CD14-positive monocyte (primary cell): ENCODE data around the gene NIPBL. TPM values are rescaled to one million over a fixed set of nuclear protein-coding genes. Genes with fewer than 3 reads are reported as not detected.

Source experiments
- DNase-seq, 3 donors: peaks; one replicate each; pipeline ENCODE4 v3.0.0-alpha.2; 2011 to 2022
- H2AFZ ChIP-seq: 2 replicates; pipeline ENCODE4 v1.6.0; 2012; ENCODE audit warnings: mild to moderate bottlenecking, low read depth, low read length, inconsistent platforms; ENCODE audit not compliant: insufficient read depth, poor library complexity, severe bottlenecking
- H3K27ac ChIP-seq, 2 donors: 1 replicate in 1 of 2; 2 replicates in 1 of 2; pipeline ENCODE4 v1.5.1; 2012 to 2013; ENCODE audit warnings: low read length in 2 of 2, control low read depth in 1 of 2, inconsistent platforms in 1 of 2, low read depth in 1 of 2, mild to moderate bottlenecking in 1 of 2
- H3K27me3 ChIP-seq, 2 donors: one replicate each; pipeline versions ENCODE4 v1.6.0 to v1.6.1; 2011 to 2013; ENCODE audit warnings: low read length in 2 of 2; ENCODE audit not compliant: control insufficient read depth in 2 of 2, insufficient read depth in 2 of 2
- H3K36me3 ChIP-seq, 2 donors: replicated peaks in 1 of 2; 1 replicate in 1 of 2; 2 replicates in 1 of 2; pipeline versions ENCODE4 v1.5.1 to v1.6.1; 2012 to 2013; ENCODE audit warnings: low read length in 2 of 2, control low read depth in 1 of 2, inconsistent platforms in 1 of 2, mild to moderate bottlenecking in 1 of 2; ENCODE audit not compliant: insufficient read depth in 2 of 2, control insufficient read depth in 1 of 2
- H3K4me1 ChIP-seq, 2 donors: 1 replicate in 1 of 2; 2 replicates in 1 of 2; pipeline versions ENCODE4 v1.5.1 to v1.6.1; 2012 to 2013; ENCODE audit warnings: low read length in 2 of 2, control low read depth in 1 of 2, inconsistent platforms in 1 of 2, mild to moderate bottlenecking in 1 of 2, moderate library complexity in 1 of 2; ENCODE audit not compliant: insufficient read depth in 2 of 2, control insufficient read depth in 1 of 2
- H3K4me2 ChIP-seq: replicated peaks from 2 replicates; pipeline ENCODE3; 2012; ENCODE audit warnings: low read length, moderate library complexity, mild to moderate bottlenecking; ENCODE audit not compliant: poor library complexity, severe bottlenecking; ENCODE audit errors: extremely low read depth
- H3K4me3 ChIP-seq, 3 experiments: fragments of 200-600 bp in 1 of 3; sonication (generic) in 1 of 3; replicated peaks in 1 of 3; 1 replicate in 2 of 3; 2 replicates in 1 of 3; pipeline ENCODE4 v1.5.1; 2011 to 2013; ENCODE audit warnings: low read length in 3 of 3, mild to moderate bottlenecking in 3 of 3, control low read depth in 2 of 3, low read depth in 2 of 3, inconsistent platforms in 1 of 3, moderate library complexity in 1 of 3
- H3K79me2 ChIP-seq: 2 replicates; pipeline ENCODE4 v1.6.0; 2012; ENCODE audit warnings: mild to moderate bottlenecking, control low read depth, inconsistent platforms, low read length, moderate library complexity; ENCODE audit not compliant: insufficient read depth
- H3K9ac ChIP-seq: 2 replicates; pipeline ENCODE4 v1.6.0; 2017; ENCODE audit warnings: low read length, mild to moderate bottlenecking; ENCODE audit not compliant: insufficient read depth, poor library complexity, severe bottlenecking
- H3K9me3 ChIP-seq, 2 donors: replicated peaks in 1 of 2; 1 replicate in 1 of 2; 2 replicates in 1 of 2; pipeline versions ENCODE4 v1.5.1 to v1.6.1; 2012 to 2013; ENCODE audit warnings: low read length in 2 of 2, control low read depth in 1 of 2; ENCODE audit not compliant: control insufficient read depth in 1 of 2, insufficient read depth in 1 of 2
- H4K20me1 ChIP-seq: 2 replicates; pipeline ENCODE4 v1.6.0; 2012; ENCODE audit warnings: mild to moderate bottlenecking, low read length, control low read depth, moderate library complexity; ENCODE audit not compliant: insufficient read depth
- H3K27ac Mint-ChIP-seq, 7 donors: one replicate each; pipeline ENCODE4 v1.8.0; 2020; ENCODE audit warnings: mild to moderate bottlenecking in 7 of 7, mixed read lengths in 7 of 7, moderate library complexity in 6 of 7, inconsistent platforms in 2 of 7
- H3K27me3 Mint-ChIP-seq, 3 donors: one replicate each; pipeline ENCODE4 v1.8.0; 2021 to 2022; ENCODE audit warnings: low read depth in 3 of 3, mild to moderate bottlenecking in 3 of 3, mixed read lengths in 3 of 3, moderate library complexity in 3 of 3, inconsistent platforms in 1 of 3
- H3K36me3 Mint-ChIP-seq, 2 donors: one replicate each; pipeline ENCODE4 v1.8.0; 2020; ENCODE audit warnings: mixed read lengths in 2 of 2, inconsistent platforms in 1 of 2, mild to moderate bottlenecking in 1 of 2
- H3K4me1 Mint-ChIP-seq: one replicate; pipeline ENCODE4 v1.8.0; 2020; ENCODE audit warnings: mild to moderate bottlenecking, mixed read lengths
- H3K4me3 Mint-ChIP-seq, 2 donors: one replicate each; pipeline ENCODE4 v1.8.0; 2020; ENCODE audit warnings: mild to moderate bottlenecking in 2 of 2, mixed read lengths in 2 of 2, moderate library complexity in 1 of 2
- H3K9me3 Mint-ChIP-seq, 7 donors: one replicate each; pipeline ENCODE4 v1.8.0; 2020 to 2022; ENCODE audit warnings: mixed read lengths in 7 of 7, mild to moderate bottlenecking in 6 of 7, moderate library complexity in 6 of 7, inconsistent platforms in 2 of 7
- CTCF ChIP-seq: fragments of 200-600 bp; IDR thresholded peaks from one replicate; pipeline ENCODE4 v1.8.0; 2022; ENCODE audit warnings: antibody characterized with exemption, mild to moderate bottlenecking
- WGBS: methylation state at CpG from one replicate; pipeline ENCODE4 v1.1.5; 2013; ENCODE audit warnings: missing lambda C conversion rate; ENCODE audit not compliant: insufficient coverage; 5-methylcytosine and 5-hydroxymethylcytosine counted together
- intact Hi-C, 2 donors: fragments of 100-400 bp; cut with micrococcal nuclease; formaldehyde crosslinking; loops; one replicate each; pipeline versions ENCODE4 v1.15.0 to v1.15.1; 2023
- polyA plus RNA-seq, 3 donors: library from polyadenylated mRNA; depleted of rRNA in 1 of 3; unstranded in 2 of 3; stranded (reverse) in 1 of 3; fragments of 300-500 nt in 2 of 3; fragments of >200 nt in 1 of 3; fragmentation: Illumina TruSeq in 2 of 3; gene quantifications; 1 replicate in 2 of 3; 2 replicates in 1 of 3; pipeline ENCODE4 v1.2.3, GENCODE V29; 2012 to 2021

NIPBL gene
- polyA plus RNA-seq, 3 donors = 6.6 to 36.0 (median 16.2) TPM

- H3K27me3 ChIP-seq = no peaks in the 10 kb centered on the region
- H3K9me3 Mint-ChIP-seq = no peaks in the 10 kb centered on the region
- H3K27ac Mint-ChIP-seq = peak overlapping the region in 1 of 7 donors; percentile 54
- H2AFZ ChIP-seq = no peak overlapping the region
- H3K79me2 ChIP-seq = no peaks in the 10 kb centered on the region
- peaks cover 77 to 90% of the 10 kb centered on the region in 2 donors for H3K36me3 Mint-ChIP-seq
- no peak overlapping the region for H3K4me2 ChIP-seq
- H3K9me3 ChIP-seq = no peaks in the 10 kb centered on the region
- peaks cover 88 to 98% of the 10 kb centered on the region in 2 donors for H3K36me3 ChIP-seq
- H3K4me1 ChIP-seq = no peaks in the 10 kb centered on the region
- no peak overlapping the region for H3K4me3 Mint-ChIP-seq
- no peak overlapping the region for H3K27ac ChIP-seq
- no peak for DNase-seq
- no peak for TF ChIP-seq CTCF
- H3K4me3 ChIP-seq = no peak overlapping the region
- no peaks in the 10 kb centered on the region for H3K4me1 Mint-ChIP-seq
- H4K20me1 ChIP-seq = no peaks in the 10 kb centered on the region
- WGBS = no CpG with 5 or more reads among the region's 1 CpG
- intact Hi-C loops = no loop called here
- no peak overlapping the region for H3K9ac ChIP-seq
- peaks cover 0 to 2% (median 0%) of the 10 kb centered on the region in 3 donors for H3K27me3 Mint-ChIP-seq
Observed at GRCh38 chr5:37060030-37060429, 183.5 kb downstream of the NIPBL start.

- peaks cover 49 to 65% of the 10 kb centered on the region in 2 donors for H3K36me3 Mint-ChIP-seq
- peaks cover 65 to 79% of the 10 kb centered on the region in 2 donors for H3K36me3 ChIP-seq
- TF ChIP-seq CTCF = no peak
Observed at GRCh38 chr5:37063739-37064138, 187.2 kb downstream of the NIPBL start.

More at GRCh38 chr5:37063739-37064138, 187.2 kb downstream of the NIPBL start:
- no peak for DNase-seq
- Histone ChIP-seq H3K27me3 (no peaks in the 10 kb centered on the region), H3K27ac (no peak overlapping the region), H3K4me3 (no peak overlapping the region), H3K79me2 (no peaks in the 10 kb centered on the region), H3K4me2 (no peak overlapping the region), H3K4me1 (no peaks in the 10 kb centered on the region), H3K9ac (no peak overlapping the region), H4K20me1 (no peaks in the 10 kb centered on the region), H2AFZ (no peak overlapping the region), H3K9me3 (no peaks in the 10 kb centered on the region)
- 100% methylated on average over 1 of the region's 7 CpGs for WGBS
- no peaks in the 10 kb centered on the region for H3K4me1 Mint-ChIP-seq
- no peaks in the 10 kb centered on the region for H3K27me3 Mint-ChIP-seq
- H3K9me3 Mint-ChIP-seq = no peaks in the 10 kb centered on the region
- H3K4me3 Mint-ChIP-seq = no peak overlapping the region
- intact Hi-C loops = no loop called here
- no peak overlapping the region for H3K27ac Mint-ChIP-seq
